ENCODE measurements around the gene CCDC102A. TPM values are rescaled to one million over a fixed set of nuclear protein-coding genes. Genes with fewer than 3 reads are reported as not detected.
A peak's percentile ranks its signal among the peaks of the same experiment; 100 is the strongest.

The CCDC102A gene
- total RNA-seq, 1 donor from 2014 or later: 7.8 TPM

- Histone ChIP-seq H3K4me3 (ENCODE audit: low read length in 3 of 3) (no peak overlapping the region), H3K4me1 (ENCODE audit: control insufficient read depth in 3 of 3, insufficient read depth in 3 of 3, low read length in 3 of 3) (peaks cover 21 to 25% (median 22%) of the 10 kb centered on the region in 3 donors), H3K36me3 (ENCODE audit: control insufficient read depth in 3 of 3, insufficient read depth in 3 of 3, low read length in 3 of 3) (peaks cover 27 to 31% (median 28%) of the 10 kb centered on the region in 3 donors), H3K9me3 (ENCODE audit: control insufficient read depth in 3 of 3, low read length in 3 of 3) (no peaks in the 10 kb centered on the region), H3K9ac (ENCODE audit: low read depth in 1 of 3, low read length in 3 of 3) (no peak overlapping the region), H3K27me3 (ENCODE audit: control insufficient read depth in 3 of 3, insufficient read depth in 3 of 3, low read length in 3 of 3) (peaks cover 0 to 4% (median 0%) of the 10 kb centered on the region in 3 donors), H3K27ac (ENCODE audit: low read depth, low read length) (no peak overlapping the region)
These were observed 61.4 kb downstream of the CCDC102A start for GRCh38 chr16:57474671-57475661.

GRCh38 chr16:57473906-57474305 is 62.5 kb downstream of the CCDC102A start:
- no peak overlapping the region for H3K9ac ChIP-seq (ENCODE audit: low read depth in 1 of 3, low read length in 3 of 3)
- peaks cover 37 to 42% (median 38%) of the 10 kb centered on the region in 3 donors for H3K36me3 ChIP-seq (ENCODE audit: control insufficient read depth in 3 of 3, insufficient read depth in 3 of 3, low read length in 3 of 3)
- H3K4me3 ChIP-seq (ENCODE audit: low read length in 3 of 3): no peak overlapping the region
- H3K27me3 ChIP-seq (ENCODE audit: control insufficient read depth in 3 of 3, insufficient read depth in 3 of 3, low read length in 3 of 3): no peaks in the 10 kb centered on the region
- H3K27ac ChIP-seq (ENCODE audit: low read depth, low read length): no peak overlapping the region
- H3K9me3 ChIP-seq (ENCODE audit: control insufficient read depth in 3 of 3, low read length in 3 of 3): no peaks in the 10 kb centered on the region
- H3K4me1 ChIP-seq (ENCODE audit: control insufficient read depth in 3 of 3, insufficient read depth in 3 of 3, low read length in 3 of 3): peaks cover 17 to 18% (median 17%) of the 10 kb centered on the region in 3 donors

- peaks cover 13 to 18% (median 17%) of the 10 kb centered on the region in 3 donors for H3K4me1 ChIP-seq (ENCODE audit: control insufficient read depth in 3 of 3, insufficient read depth in 3 of 3, low read length in 3 of 3)
- peaks cover 43 to 45% (median 44%) of the 10 kb centered on the region in 3 donors for H3K36me3 ChIP-seq (ENCODE audit: control insufficient read depth in 3 of 3, insufficient read depth in 3 of 3, low read length in 3 of 3)
These were observed 63.1 kb downstream of the CCDC102A start for GRCh38 chr16:57473176-57473840.

GRCh38 chr16:57472665-57473060 is 63.7 kb downstream of the CCDC102A start:
- H3K4me1 ChIP-seq (ENCODE audit: control insufficient read depth in 3 of 3, insufficient read depth in 3 of 3, low read length in 3 of 3): peaks cover 11 to 18% (median 17%) of the 10 kb centered on the region in 3 donors
- no peaks in the 10 kb centered on the region for H3K9me3 ChIP-seq (ENCODE audit: control insufficient read depth in 3 of 3, low read length in 3 of 3)
- H3K9ac ChIP-seq (ENCODE audit: low read depth in 1 of 3, low read length in 3 of 3): peak overlapping the region in 1 of 3 donors; percentile 33
- no peak overlapping the region for H3K27ac ChIP-seq (ENCODE audit: low read depth, low read length)
- H3K27me3 ChIP-seq (ENCODE audit: control insufficient read depth in 3 of 3, insufficient read depth in 3 of 3, low read length in 3 of 3): no peaks in the 10 kb centered on the region
- H3K4me3 ChIP-seq (ENCODE audit: low read length in 3 of 3): no peak overlapping the region
- H3K36me3 ChIP-seq (ENCODE audit: control insufficient read depth in 3 of 3, insufficient read depth in 3 of 3, low read length in 3 of 3): peaks cover 48 to 50% (median 50%) of the 10 kb centered on the region in 3 donors

More at GRCh38 chr16:57473176-57473840, 63.1 kb downstream of the CCDC102A start:
- Histone ChIP-seq H3K4me3 (ENCODE audit: low read length in 3 of 3) (no peak overlapping the region), H3K27me3 (ENCODE audit: control insufficient read depth in 3 of 3, insufficient read depth in 3 of 3, low read length in 3 of 3) (no peaks in the 10 kb centered on the region), H3K9me3 (ENCODE audit: control insufficient read depth in 3 of 3, low read length in 3 of 3) (no peaks in the 10 kb centered on the region), H3K27ac (ENCODE audit: low read depth, low read length) (no peak overlapping the region), H3K9ac (ENCODE audit: low read depth in 1 of 3, low read length in 3 of 3) (no peak overlapping the region)

- Histone ChIP-seq H3K27ac (ENCODE audit: low read depth, low read length) (no peak overlapping the region), H3K4me3 (ENCODE audit: low read length in 3 of 3) (no peak overlapping the region), H3K4me1 (ENCODE audit: control insufficient read depth in 3 of 3, insufficient read depth in 3 of 3, low read length in 3 of 3) (peaks cover 11 to 18% (median 17%) of the 10 kb centered on the region in 3 donors), H3K9ac (ENCODE audit: low read depth in 1 of 3, low read length in 3 of 3) (no peak overlapping the region), H3K27me3 (ENCODE audit: control insufficient read depth in 3 of 3, insufficient read depth in 3 of 3, low read length in 3 of 3) (no peaks in the 10 kb centered on the region), H3K9me3 (ENCODE audit: control insufficient read depth in 3 of 3, low read length in 3 of 3) (no peaks in the 10 kb centered on the region), H3K36me3 (ENCODE audit: control insufficient read depth in 3 of 3, insufficient read depth in 3 of 3, low read length in 3 of 3) (peaks cover 48 to 52% (median 50%) of the 10 kb centered on the region in 3 donors)
These were observed 64.3 kb downstream of the CCDC102A start for GRCh38 chr16:57471852-57472664.

- no peak overlapping the region for H3K4me3 ChIP-seq (ENCODE audit: low read length in 3 of 3)
- no peak overlapping the region for H3K9ac ChIP-seq (ENCODE audit: low read depth in 1 of 3, low read length in 3 of 3)
- no peak overlapping the region for H3K27ac ChIP-seq (ENCODE audit: low read depth, low read length)
- H3K36me3 ChIP-seq (ENCODE audit: control insufficient read depth in 3 of 3, insufficient read depth in 3 of 3, low read length in 3 of 3): peaks cover 54 to 58% (median 55%) of the 10 kb centered on the region in 3 donors
- H3K9me3 ChIP-seq (ENCODE audit: control insufficient read depth in 3 of 3, low read length in 3 of 3): no peaks in the 10 kb centered on the region
- H3K27me3 ChIP-seq (ENCODE audit: control insufficient read depth in 3 of 3, insufficient read depth in 3 of 3, low read length in 3 of 3): no peaks in the 10 kb centered on the region
- peaks cover 10 to 17% (median 16%) of the 10 kb centered on the region in 3 donors for H3K4me1 ChIP-seq (ENCODE audit: control insufficient read depth in 3 of 3, insufficient read depth in 3 of 3, low read length in 3 of 3)
These were observed 65.2 kb downstream of the CCDC102A start for GRCh38 chr16:57471209-57471608.

- Histone ChIP-seq H3K4me1 (ENCODE audit: control insufficient read depth in 3 of 3, insufficient read depth in 3 of 3, low read length in 3 of 3) (peaks cover 7 to 14% (median 12%) of the 10 kb centered on the region in 3 donors), H3K9ac (ENCODE audit: low read depth in 1 of 3, low read length in 3 of 3) (no peak overlapping the region), H3K27me3 (ENCODE audit: control insufficient read depth in 3 of 3, insufficient read depth in 3 of 3, low read length in 3 of 3) (no peaks in the 10 kb centered on the region), H3K27ac (ENCODE audit: low read depth, low read length) (no peak overlapping the region), H3K4me3 (ENCODE audit: low read length in 3 of 3) (no peak overlapping the region), H3K36me3 (ENCODE audit: control insufficient read depth in 3 of 3, insufficient read depth in 3 of 3, low read length in 3 of 3) (peaks cover 59 to 62% (median 60%) of the 10 kb centered on the region in 3 donors), H3K9me3 (ENCODE audit: control insufficient read depth in 3 of 3, low read length in 3 of 3) (no peaks in the 10 kb centered on the region)
These were observed 65.7 kb downstream of the CCDC102A start for GRCh38 chr16:57470711-57471110.

- Histone ChIP-seq H3K9ac (ENCODE audit: low read depth in 1 of 3, low read length in 3 of 3) (no peak overlapping the region), H3K27me3 (ENCODE audit: control insufficient read depth in 3 of 3, insufficient read depth in 3 of 3, low read length in 3 of 3) (no peaks in the 10 kb centered on the region), H3K36me3 (ENCODE audit: control insufficient read depth in 3 of 3, insufficient read depth in 3 of 3, low read length in 3 of 3) (peaks cover 63 to 66% (median 65%) of the 10 kb centered on the region in 3 donors), H3K4me3 (ENCODE audit: low read length in 3 of 3) (no peak overlapping the region), H3K27ac (ENCODE audit: low read depth, low read length) (no peak overlapping the region), H3K9me3 (ENCODE audit: control insufficient read depth in 3 of 3, low read length in 3 of 3) (no peaks in the 10 kb centered on the region), H3K4me1 (ENCODE audit: control insufficient read depth in 3 of 3, insufficient read depth in 3 of 3, low read length in 3 of 3) (peaks cover 10 to 15% (median 14%) of the 10 kb centered on the region in 3 donors)
These were observed 66.4 kb downstream of the CCDC102A start for GRCh38 chr16:57469917-57470470.

- Histone ChIP-seq H3K9me3 (ENCODE audit: control insufficient read depth in 3 of 3, low read length in 3 of 3) (no peaks in the 10 kb centered on the region), H3K4me3 (ENCODE audit: low read length in 3 of 3) (no peak overlapping the region), H3K9ac (ENCODE audit: low read depth in 1 of 3, low read length in 3 of 3) (no peak overlapping the region), H3K36me3 (ENCODE audit: control insufficient read depth in 3 of 3, insufficient read depth in 3 of 3, low read length in 3 of 3) (peaks cover 68 to 75% (median 70%) of the 10 kb centered on the region in 3 donors), H3K27me3 (ENCODE audit: control insufficient read depth in 3 of 3, insufficient read depth in 3 of 3, low read length in 3 of 3) (no peaks in the 10 kb centered on the region), H3K27ac (ENCODE audit: low read depth, low read length) (no peak overlapping the region), H3K4me1 (ENCODE audit: control insufficient read depth in 3 of 3, insufficient read depth in 3 of 3, low read length in 3 of 3) (peaks cover 16 to 23% (median 16%) of the 10 kb centered on the region in 3 donors)
These were observed 67.3 kb downstream of the CCDC102A start for GRCh38 chr16:57469046-57469445.

All from skeletal muscle tissue (tissue), 4 donors.